HEK293 (cell line): ENCODE measurements around the gene KIAA1755.

ENCODE experiments used
- CTCF ChIA-PET: fragments of 350-600 bp; formaldehyde crosslinking; extraction: SDS; loops from one replicate; lab custom pipeline; 2021; ENCODE audit warnings: antibody characterized with exemption; lab: Yijun Ruan, JAX
- POLR2A ChIA-PET: fragments of 300-600 bp; formaldehyde crosslinking; extraction: SDS; loops from one replicate; lab custom pipeline; 2020; ENCODE audit warnings: antibody characterized with exemption, inconsistent platforms; lab: Yijun Ruan, JAX
- H3K27ac ChIP-seq: fragments of 200-500 bp; sonication (Bioruptor generic); 2 replicates; pipeline ENCODE4 v1.5.1; 2014; ENCODE audit warnings: low read depth, low read length, control low read depth, inconsistent platforms; ENCODE audit errors: extremely low read depth
- H3K36me3 ChIP-seq, 2 experiments: fragments of 200-500 bp in 1 of 2; sonication (Bioruptor generic) in 1 of 2; 1 replicate in 1 of 2; 2 replicates in 1 of 2; pipeline ENCODE4 v1.5.1; 2014 to 2017; ENCODE audit warnings: inconsistent platforms in 2 of 2, low read length in 2 of 2; ENCODE audit not compliant: control insufficient read depth in 2 of 2, insufficient read depth in 1 of 2
- H3K4me1 ChIP-seq: fragments of 200-500 bp; sonication (Bioruptor generic); 2 replicates; pipeline ENCODE4 v1.5.1; 2014; ENCODE audit warnings: mild to moderate bottlenecking, low read length, inconsistent platforms; ENCODE audit not compliant: control insufficient read depth, insufficient read depth
- H3K4me3 ChIP-seq: 2 replicates; pipeline ENCODE4 v1.5.1; 2011; ENCODE audit warnings: low read depth, mild to moderate bottlenecking, control low read depth, low read length, moderate library complexity
- H3K9me3 ChIP-seq: fragments of 200-500 bp; sonication (Bioruptor generic); 2 replicates; pipeline ENCODE4 v1.5.1; 2014; ENCODE audit warnings: low read depth, low read length, inconsistent platforms; ENCODE audit not compliant: control insufficient read depth, insufficient read depth
- GLI2 ChIP-seq: fragments of 450-650 bp; formaldehyde crosslinking; IDR thresholded peaks from 2 replicates; pipeline ENCODE4; 2017; ENCODE audit warnings: missing biosample characterization, missing genetic modification characterization, low read depth, borderline replicate concordance
- PRDM4 ChIP-seq: fragments of 450-650 bp; formaldehyde crosslinking; IDR thresholded peaks from 2 replicates; pipeline ENCODE4 v1.5.1; 2017; ENCODE audit warnings: missing biosample characterization, missing genetic modification characterization
- SP3 ChIP-seq: fragments of 450-650 bp; formaldehyde crosslinking; IDR thresholded peaks from 2 replicates; pipeline ENCODE4 v1.5.1; 2016; ENCODE audit warnings: missing biosample characterization, missing genetic modification characterization
- TCF7L2 ChIP-seq: IDR thresholded peaks from 2 replicates; pipeline ENCODE4 v1.6.1; 2011; ENCODE audit warnings: low read depth, mild to moderate bottlenecking, inconsistent platforms, low read length, moderate library complexity, borderline replicate concordance
- ZNF18 ChIP-seq: fragments of 450-650 bp; formaldehyde crosslinking; IDR thresholded peaks from 2 replicates; pipeline ENCODE4 v1.5.1; 2016; ENCODE audit warnings: missing biosample characterization, missing genetic modification characterization
- ZNF341 ChIP-seq: fragments of 450-650 bp; formaldehyde crosslinking; IDR thresholded peaks from 2 replicates; pipeline ENCODE4; 2016; ENCODE audit warnings: low read depth, missing biosample characterization, missing genetic modification characterization
- ZNF350 ChIP-seq: fragments of 450-650 bp; formaldehyde crosslinking; IDR thresholded peaks from 2 replicates; pipeline ENCODE4 v1.5.0; 2017; ENCODE audit warnings: missing biosample characterization, mild to moderate bottlenecking, missing genetic modification characterization
- ZNF433 ChIP-seq: fragments of 450-650 bp; formaldehyde crosslinking; IDR thresholded peaks from 2 replicates; pipeline ENCODE4 v1.5.1; 2016; ENCODE audit warnings: missing biosample characterization, missing genetic modification characterization, low read depth
- ZNF510 ChIP-seq: fragments of 450-650 bp; formaldehyde crosslinking; IDR thresholded peaks from 2 replicates; pipeline ENCODE4 v1.5.1; 2018; ENCODE audit warnings: mild to moderate bottlenecking, missing genetic modification characterization, missing biosample characterization; ENCODE audit not compliant: insufficient replicate concordance
- ZNF513 ChIP-seq: fragments of 450-650 bp; IDR thresholded peaks from 2 replicates; pipeline ENCODE4 v1.5.1; 2018; ENCODE audit warnings: missing biosample characterization, missing genetic modification characterization
- ZNF521 ChIP-seq: fragments of 450-650 bp; formaldehyde crosslinking; IDR thresholded peaks from 2 replicates; pipeline ENCODE4 v1.5.1; 2017; ENCODE audit warnings: missing biosample characterization, mild to moderate bottlenecking, missing genetic modification characterization
- ZNF629 ChIP-seq: fragments of 450-650 bp; formaldehyde crosslinking; IDR thresholded peaks from 2 replicates; pipeline ENCODE4 v1.5.1; 2017; ENCODE audit warnings: missing biosample characterization, missing genetic modification characterization
- ZNF670 ChIP-seq: fragments of 450-650 bp; formaldehyde crosslinking; IDR thresholded peaks from 2 replicates; pipeline ENCODE4 v1.5.1; 2016; ENCODE audit warnings: missing biosample characterization, missing genetic modification characterization, low read depth
- ZNF692 ChIP-seq: fragments of 450-650 bp; formaldehyde crosslinking; IDR thresholded peaks from 2 replicates; pipeline ENCODE4 v1.5.1; 2016; ENCODE audit warnings: missing biosample characterization, missing genetic modification characterization
- ZNF747 ChIP-seq: fragments of 450-650 bp; formaldehyde crosslinking; IDR thresholded peaks from 2 replicates; pipeline ENCODE4 v1.5.1; 2016; ENCODE audit warnings: missing biosample characterization, missing genetic modification characterization
- ZNF776 ChIP-seq: fragments of 450-650 bp; formaldehyde crosslinking; IDR thresholded peaks from 2 replicates; pipeline ENCODE4 v1.5.0; 2017; ENCODE audit warnings: missing biosample characterization, missing genetic modification characterization, borderline replicate concordance
- ZSCAN23 ChIP-seq: fragments of 450-650 bp; formaldehyde crosslinking; IDR thresholded peaks from 2 replicates; pipeline ENCODE4 v1.5.1; 2016; ENCODE audit warnings: missing biosample characterization, missing genetic modification characterization

KIAA1755 gene

GRCh38 chr20:38262931-38263330 lies 2.4 kb upstream of the KIAA1755 start:
- Histone ChIP-seq H3K36me3 (no peaks in the 10 kb centered on the region), H3K4me1 (no peaks in the 10 kb centered on the region), H3K27ac (no peak overlapping the region), H3K9me3 (no peaks in the 10 kb centered on the region), H3K4me3 (no peak overlapping the region)
- ChIA-PET CTCF (interaction anchor here (1.0 to 2.4 kb wide), 2 partner anchors 20 to 42 kb away, joined by 3 to 6 read pairs; no protein-coding TSS in a partner anchor), POLR2A (no interaction called here)
- TF ChIP-seq TCF7L2 (no peak), ZNF341 (tag by site-specific recombination) (no peak), ZNF629 (tag by site-specific recombination) (no peak), ZNF350 (no peak), ZNF747 (tag by site-specific recombination) (no peak), ZNF670 (tag by site-specific recombination) (no peak), ZNF510 (tag by site-specific recombination) (no peak), SP3 (tag by site-specific recombination) (no peak), ZNF521 (tag by site-specific recombination) (no peak), ZNF18 (tag by site-specific recombination) (no peak), ZNF776 (no peak), PRDM4 (tag by site-specific recombination) (no peak)

GRCh38 chr20:38261054-38261390 lies 487 bp upstream of the KIAA1755 start:
- no peaks in the 10 kb centered on the region for H3K9me3 ChIP-seq
- H3K27ac ChIP-seq = no peak overlapping the region
- ChIA-PET POLR2A (no interaction called here), CTCF (interaction anchor here (0.6 kb wide), 1 partner anchor 96 kb away, joined by 3 read pairs; no protein-coding TSS in a partner anchor)
- H3K4me1 ChIP-seq = no peaks in the 10 kb centered on the region
- H3K36me3 ChIP-seq = no peaks in the 10 kb centered on the region
- TF ChIP-seq ZNF692 = no peak
- no peak for TF ChIP-seq ZNF433
- peak; percentile 90 for TF ChIP-seq ZNF513 (tag by site-specific recombination)
- no peak for TF ChIP-seq GLI2 (tag by site-specific recombination)
- TF ChIP-seq ZSCAN23 (tag by site-specific recombination) = no peak
- no peak overlapping the region for H3K4me3 ChIP-seq
